GM19240 (cell line): ENCODE data around the gene SMPD2.

Experiments
- DNase-seq: peaks from one replicate; pipeline ENCODE4 v3.0.0; 2011; ENCODE audit warnings: low spot score; ENCODE audit not compliant: insufficient read length

The SMPD2 gene

DNA sequence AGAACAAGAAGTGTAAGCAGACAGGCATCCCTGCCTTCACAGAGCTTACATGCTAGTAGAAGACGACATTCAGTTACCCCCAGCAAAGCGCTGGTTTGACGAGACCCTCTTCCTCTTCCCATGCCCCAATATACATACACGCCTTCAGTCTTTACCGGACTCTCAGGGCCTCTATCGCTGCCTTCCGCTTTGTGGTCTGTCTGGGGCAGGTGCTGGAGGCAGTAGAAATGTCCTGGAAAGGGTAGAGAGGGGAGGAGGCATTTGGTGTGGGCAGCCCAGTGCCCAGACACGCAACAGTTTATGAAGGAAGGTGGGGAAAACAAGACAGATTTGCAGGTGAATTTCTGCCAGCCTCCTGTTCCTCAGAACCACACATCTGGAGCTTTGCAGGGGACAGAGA lies 6.0 kb downstream of the SMPD2 start:
- DNase-seq: no peak

DNA sequence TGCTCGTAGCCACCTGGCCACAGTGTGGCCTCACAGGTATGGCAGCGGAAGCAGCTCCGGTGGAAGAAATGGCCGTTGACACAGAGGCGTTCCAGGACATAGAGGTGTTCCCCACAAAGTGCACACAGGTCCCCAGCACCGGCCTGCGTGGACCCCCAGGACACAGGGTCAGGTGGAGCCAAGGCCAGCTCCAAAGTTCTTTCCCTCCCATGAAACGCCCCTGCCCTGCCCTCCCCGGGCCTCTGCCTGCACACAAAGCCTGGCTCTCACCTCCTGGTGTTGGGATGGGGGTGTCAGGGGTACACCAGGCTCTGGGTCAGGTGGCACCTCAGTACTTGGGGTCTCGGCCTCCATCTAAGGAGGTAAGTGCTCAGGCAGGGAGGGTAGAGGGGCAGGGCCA lies 6.6 kb downstream of the SMPD2 start:
- no peak for DNase-seq

DNA sequence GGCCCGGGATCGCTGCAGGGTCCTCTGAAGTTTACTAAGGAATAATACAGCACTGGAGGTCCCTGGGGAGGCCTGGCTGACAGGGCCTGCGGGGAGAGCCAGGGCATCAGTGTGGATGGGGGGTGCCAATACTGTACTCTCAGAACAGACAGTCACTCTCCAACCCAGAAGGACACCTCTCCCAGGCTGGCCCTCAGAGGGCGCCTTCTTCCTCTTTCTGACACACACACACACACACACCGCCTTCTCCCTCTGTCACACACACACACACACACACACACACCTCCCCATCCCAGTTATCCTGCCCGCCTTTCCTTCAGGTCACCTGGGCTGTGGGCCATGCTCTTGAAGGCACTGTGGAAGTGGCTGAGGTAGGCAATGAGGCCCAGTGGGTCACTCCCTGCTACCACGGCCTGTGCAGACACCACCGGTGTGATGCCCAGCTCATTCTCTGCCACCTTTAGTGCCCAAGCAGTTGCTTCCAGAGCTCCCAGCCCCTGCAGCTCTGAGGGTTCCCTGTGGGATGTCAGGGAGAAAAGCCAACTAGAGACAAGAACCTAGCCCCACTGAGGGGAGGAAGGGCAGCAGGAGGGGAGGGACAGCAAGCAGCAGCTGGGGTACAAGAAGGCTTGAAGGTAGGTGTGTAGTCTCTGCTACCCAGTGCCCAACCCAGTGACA lies 7.5 kb downstream of the SMPD2 start:
- no peak for DNase-seq

DNA sequence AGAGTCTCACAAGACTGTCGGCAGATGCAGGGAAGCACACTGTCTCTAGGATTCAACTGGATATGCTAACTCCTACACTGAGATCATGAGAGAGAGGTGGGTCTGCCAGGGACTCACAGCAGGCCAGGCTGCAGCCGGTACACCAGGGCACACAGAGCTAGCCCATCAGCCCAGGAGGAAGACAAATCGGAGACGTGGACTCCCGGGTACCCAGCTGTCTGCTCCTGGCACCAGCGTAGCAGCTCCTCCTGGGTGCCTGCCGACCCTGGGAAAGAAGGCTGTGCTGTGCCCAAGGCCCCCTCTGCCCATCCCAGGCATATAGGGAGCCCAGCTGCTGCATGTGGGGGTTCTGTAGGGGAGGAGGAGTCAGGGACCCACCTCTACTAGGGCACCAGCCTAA lies 8.1 kb downstream of the SMPD2 start:
- DNase-seq: no peak

DNA sequence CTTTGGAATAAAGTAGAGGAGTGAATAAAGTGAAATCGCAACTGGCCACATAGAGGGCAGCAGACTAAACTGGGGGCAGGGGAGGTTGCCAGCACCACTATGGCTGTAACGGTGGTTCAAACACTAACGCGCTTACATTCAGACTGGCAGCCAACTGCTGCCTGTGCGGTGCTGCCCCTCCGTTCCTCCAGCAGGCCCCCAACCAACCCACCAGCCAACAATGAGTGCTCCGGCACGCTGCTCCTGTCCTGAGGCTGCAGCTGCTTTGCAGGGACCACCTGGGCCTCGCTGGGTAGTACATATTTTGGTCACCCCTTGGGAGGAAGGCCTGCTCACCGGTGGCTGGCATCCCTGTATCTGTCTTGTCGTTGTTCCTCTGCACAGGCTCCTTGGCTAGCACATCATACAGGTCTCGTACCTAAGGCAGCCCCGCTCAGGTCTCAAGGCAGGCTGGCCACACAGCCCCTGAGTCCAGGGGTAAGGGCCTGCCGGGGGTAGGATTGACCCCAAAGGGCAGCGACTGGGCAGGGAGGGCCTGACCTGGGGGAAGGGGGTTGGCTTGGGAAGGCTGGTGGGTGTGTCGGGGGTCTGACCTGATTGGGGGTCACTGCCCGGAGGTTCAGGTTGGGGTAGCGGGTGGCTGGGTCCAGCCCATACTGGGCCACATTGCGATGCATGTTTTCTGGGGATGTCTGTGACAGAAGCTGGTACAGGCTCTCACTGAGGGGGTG lies 8.7 kb downstream of the SMPD2 start:
- no peak for DNase-seq

DNA sequence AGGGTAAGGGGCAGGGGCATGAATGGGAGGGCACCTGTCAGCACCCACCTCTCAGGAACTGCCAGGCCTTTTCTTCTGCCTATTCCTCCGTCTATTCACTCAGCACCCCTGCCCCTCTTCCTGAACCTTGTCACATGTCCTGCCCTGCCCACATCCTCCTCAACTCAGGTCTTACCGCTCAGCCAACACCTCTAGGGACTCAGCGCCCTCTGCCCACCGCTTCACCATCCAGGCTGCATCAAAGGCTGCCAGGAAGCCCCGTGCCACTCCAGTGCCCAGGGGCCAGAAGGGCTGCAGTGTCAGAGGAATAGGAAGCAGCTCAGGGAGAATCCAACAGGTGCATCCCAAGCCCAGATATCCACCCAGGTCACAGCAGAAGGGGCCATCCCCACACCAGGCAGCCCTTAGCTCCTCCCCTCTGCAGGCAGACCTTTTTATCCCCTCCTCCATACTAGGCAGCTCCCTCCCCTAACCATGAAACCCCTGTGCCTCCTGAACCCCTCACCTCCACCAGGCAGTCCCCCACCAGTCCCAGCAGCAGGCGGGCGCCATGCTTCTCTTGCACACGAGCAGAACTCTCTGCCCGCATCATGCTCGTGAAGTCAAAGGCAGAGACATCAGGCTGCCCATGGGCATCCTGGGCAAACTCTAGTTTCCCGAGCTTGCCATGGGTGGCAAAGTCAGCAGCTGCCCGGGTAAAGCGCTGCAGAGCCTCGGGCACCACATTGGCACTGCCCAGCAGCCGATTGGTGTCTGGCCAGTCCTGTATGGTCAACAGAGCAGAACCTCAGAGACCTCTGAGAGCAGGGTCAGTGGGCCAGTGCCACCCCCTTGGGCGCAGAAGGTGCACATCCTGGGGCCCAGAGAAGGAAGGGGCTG lies 9.5 kb downstream of the SMPD2 start:
- no peak for DNase-seq

DNA sequence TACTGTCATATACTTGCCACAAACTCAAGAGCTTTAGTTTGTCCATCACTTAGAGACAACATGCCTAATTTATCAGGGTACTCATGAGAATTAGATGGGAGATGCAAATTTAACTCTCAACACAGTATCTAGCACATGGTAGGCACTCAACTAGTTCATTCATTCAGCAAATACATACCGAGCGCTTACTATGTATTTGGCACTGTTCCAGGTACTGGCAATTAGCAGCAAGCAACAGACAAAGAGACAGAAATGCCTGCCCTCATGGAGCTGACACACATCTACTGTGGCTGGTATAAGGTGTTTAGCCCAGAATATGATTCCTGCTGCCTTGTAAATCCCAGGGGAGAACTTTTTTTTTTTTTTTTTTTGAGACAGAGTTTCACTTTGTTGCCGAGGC lies 10.3 kb downstream of the SMPD2 start:
- no peak for DNase-seq

DNA sequence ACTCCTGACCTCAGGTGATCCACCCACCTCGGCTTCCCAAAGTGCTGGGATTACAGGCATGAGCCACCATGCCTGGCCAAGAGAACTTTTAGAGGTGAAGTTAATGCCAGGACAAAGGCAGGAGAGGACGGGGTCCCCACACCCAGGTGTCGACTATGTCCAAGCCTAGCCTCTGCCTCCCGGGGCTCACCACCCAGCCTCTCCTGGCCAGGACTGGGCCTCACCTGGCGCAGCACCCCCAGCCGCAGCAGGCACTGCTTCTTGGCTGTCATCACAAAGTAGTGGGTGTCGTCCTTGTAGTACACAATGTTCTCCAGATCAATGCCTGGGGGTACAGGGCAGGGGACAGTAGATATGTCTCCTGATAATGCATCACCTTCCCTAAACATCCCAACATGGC lies 10.9 kb downstream of the SMPD2 start:
- no peak for DNase-seq

DNA sequence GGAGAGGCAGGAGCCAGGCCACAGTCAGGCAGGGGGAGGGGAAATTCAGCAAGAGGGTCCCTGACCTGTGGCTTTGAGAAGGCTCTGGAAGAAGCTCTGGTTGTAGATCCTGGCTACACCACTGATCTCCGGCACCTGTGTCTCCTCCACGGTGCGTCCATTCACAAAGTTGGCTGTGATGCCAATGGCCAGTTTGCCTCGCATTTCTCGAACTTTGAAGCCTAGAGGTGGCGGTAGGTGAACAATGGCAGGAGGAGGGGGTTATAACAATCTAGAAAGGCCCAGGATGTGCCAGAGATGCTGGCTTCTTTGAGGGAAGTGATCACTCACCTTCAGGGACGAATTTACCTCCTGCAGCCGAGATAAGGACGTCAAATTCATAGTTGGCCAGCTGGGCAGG lies 11.7 kb downstream of the SMPD2 start:
- no peak for DNase-seq

DNA sequence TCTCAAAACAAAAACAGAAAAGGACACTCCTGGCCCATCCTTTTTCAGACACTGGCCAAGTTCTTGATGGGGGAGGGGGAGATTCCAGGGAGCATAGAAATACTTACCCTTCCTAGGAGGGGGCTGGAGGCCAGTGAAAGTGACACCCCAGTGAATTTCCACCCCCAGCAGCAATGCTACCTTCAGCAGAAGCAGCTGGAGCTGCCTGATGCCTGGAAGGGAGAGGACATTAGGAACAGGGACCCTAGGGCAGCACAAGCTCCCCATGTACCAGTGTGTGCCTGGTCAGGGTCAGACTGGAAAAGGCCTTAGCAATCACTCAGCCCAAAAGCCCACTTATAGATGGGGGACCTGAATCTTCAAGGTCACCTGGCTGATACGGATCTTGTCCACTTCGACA lies 12.6 kb downstream of the SMPD2 start:
- no peak for DNase-seq

DNA sequence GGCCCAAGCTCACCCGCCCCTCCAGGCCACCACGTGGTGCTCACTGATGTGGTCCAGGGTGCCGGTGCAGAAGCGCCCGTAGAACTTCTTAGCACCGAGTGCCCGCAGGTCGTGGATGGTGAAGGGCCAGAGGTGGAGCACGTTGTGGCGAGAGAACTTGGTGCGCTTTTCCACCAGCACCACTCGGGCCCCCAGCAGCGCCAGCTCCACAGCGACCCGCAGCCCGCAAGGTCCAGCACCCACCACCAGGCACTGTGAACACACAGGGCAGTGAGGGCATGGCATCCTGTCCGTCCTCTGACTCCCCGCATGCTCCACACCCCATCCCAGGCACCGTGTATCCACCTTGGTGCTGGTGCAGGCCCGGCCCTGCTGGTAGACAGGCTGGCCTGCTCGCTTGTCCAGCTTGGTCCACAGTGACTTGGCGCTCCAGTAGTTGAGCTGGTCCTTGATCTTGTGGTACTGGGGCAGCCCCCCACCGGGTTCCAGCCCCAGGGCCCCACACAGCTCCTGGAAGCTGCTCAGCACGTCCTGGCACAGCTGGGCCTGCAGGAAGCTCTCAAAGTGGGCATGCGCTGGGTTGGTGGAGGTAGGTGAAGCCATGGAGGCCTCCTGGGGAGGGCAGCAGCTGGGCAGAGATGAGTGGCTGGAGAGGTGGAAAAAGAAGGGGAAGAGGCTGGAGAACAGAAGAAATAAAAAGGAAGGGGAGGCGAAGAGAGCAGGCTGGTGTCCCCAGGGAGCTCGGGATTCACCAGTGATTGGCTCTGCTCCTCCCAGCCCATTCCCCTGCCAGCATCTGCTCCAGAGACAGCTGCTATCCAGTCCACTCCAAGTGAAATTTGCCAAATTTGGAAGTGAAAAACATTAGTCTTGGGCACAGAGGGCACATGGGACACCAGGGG lies 13.3 kb downstream of the SMPD2 start:
- no peak for DNase-seq

DNA sequence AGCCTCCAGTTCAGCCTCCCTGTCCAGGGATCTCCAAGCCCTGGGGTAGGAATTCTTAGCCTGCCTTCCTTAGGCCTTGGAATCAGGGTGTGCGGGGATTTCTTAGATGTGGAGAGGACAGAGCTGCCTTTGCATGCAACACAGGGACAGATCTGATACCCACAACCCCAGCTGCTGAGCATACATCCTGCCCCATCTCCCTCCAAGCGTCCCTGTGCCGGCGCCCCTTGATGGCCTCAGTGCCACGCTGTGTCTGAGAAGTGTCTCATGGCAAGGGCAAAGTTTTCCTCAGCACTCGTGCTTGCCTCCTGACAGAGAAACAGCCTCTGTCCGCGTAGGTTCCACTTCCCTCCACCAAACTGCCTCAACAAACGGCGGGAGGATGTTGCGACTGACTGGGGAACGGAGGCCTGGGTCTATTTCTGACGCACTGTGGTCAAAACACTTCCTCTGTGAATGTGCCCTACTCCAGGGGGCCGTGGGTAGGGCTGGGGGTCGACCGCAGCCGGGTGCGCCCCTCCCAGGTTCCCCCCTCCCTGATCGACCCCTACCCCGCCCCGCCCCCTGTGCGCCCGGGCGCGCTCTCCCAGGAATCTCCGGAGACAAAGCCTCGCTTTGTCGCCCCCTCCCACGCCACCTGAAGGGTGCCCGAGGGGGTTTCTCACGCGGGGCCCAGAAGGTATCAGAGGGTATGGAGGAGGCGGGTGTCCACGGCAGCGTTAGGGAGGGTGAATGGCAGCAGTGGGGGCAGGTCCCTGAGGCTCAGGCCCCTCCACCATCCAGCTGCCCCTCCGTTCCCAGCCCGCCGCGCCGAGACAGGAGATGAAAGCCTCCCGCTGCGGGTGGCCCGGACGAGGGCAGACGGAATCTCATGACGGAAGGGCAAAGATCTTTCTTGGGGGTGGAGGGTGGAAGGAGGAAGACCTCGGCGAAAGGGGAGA lies 14.2 kb downstream of the SMPD2 start:
- no peak for DNase-seq

DNA sequence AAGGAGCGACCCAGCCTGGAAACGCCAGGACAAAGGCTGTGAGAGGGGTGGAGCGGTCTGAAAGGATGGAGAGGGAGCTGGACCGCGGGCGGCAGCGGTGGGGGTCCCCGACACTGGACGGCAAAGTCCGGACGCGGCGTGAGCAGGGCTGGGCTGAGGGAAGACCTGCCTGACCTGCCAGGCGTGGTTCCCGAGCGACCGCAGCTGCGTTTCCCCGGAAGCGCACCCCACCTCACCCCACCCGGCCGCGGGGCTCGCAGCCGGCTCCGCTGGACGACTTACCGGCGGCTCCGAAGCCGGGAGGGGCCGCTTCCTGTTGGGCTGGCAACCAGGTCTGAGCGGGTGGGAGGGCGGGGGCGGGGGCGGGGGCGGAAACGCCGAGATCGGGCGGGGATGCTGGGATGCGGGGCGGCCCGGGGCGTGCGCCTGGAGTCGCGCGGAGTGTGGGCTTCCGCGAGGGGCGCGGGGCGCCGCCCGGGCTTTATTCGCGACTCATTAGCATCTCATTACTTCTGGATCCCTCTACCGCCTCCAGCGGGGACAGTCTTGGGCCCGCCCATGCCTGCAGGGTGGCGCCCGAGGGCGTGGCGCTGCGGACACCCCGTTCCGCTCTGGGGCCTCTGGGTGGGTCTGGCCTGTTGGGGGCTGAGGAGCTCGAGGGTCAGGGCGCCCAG lies 15.1 kb downstream of the SMPD2 start, which contains the start of gene MICAL1:
MICAL1 (minus strand) TSS at position 336 of the 674 bp plus-strand sequence. CDS start 1,576 bp downstream, outside the sequence.
- peak; percentile 43 for DNase-seq

DNA sequence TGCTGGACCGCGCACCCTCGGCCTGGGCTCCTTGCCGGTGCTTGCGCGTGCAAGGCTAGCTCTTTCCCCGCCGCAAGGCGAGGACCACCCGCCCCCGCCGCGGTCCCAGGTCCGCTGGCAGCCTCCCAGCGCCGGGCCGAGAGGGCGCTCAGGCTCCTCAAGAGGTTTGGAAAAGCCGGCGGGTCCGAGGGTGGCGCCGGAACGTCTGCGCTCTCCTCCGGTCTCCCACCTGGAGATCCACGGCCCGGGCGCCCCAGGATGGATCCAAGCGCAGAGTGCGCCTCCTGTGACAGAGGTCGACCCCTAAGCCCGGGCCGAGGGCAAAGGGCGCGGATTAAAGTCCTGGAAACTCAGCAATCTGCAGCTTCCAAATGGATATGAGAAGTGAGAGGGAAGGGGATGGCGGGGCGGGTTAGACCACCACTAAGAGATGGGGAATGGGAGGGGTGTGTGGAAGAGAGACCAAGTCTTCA lies 15.6 kb downstream of the SMPD2 start:
- DNase-seq: no peak

DNA sequence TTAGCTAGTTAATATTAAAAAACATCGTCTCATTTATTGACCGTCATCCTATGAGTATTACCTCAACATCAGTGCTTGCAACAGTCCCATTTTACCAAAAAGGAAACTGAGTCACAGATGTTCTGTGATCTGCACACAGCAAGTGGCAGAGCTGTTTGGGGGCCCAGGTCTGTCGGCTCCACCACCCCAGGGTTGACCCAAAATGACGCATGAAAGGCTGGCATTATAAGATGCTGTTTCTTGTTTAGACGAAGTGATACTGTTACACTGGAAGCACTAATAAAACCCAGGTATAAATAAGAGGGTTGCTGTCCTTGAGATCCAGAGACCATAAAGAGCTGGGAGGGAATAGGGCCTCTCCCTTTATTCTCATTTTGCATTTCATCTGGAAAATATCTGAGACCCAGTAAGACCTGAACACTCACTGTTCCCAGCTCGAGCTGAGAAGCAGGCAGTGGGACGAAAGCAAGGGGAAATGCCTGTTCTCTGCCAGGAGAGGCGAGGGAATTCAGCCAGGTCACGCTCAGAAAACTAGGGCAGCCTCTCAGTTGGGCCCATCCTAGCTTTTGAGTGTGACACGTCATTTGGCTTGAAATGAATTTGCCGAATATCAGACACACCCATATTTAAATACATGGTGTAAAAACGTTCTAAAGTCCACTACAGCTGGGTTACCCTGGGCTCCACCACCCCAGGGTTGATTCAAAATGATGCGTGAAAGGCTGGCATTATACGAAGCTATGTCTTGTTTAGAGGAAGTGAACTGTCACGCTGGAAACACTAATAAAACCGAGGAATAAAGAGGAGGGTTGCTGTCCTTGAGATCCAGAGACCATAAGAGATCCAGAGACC lies 16.4 kb downstream of the SMPD2 start:
- DNase-seq: no peak

DNA sequence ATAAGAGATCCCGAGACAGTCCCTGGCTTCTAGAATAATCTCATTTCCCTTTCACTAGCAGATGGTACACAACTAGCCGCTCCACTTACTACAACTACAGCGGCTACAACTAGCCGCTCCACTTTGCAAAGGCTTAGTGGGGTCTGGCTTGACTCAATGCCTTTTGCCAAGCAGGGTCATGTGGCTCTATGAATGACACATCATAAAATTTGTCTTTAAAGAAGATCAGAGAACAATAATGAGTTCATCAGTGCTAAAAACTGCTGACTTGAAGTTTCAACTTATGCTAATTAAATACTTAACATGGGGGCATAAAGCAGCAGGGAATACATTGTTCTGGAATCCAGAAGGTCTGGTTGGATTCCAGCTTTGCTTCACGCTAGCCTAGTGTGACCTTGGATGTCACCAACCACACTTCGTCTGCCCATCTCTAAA lies 17.1 kb downstream of the SMPD2 start:
- no peak for DNase-seq

DNA sequence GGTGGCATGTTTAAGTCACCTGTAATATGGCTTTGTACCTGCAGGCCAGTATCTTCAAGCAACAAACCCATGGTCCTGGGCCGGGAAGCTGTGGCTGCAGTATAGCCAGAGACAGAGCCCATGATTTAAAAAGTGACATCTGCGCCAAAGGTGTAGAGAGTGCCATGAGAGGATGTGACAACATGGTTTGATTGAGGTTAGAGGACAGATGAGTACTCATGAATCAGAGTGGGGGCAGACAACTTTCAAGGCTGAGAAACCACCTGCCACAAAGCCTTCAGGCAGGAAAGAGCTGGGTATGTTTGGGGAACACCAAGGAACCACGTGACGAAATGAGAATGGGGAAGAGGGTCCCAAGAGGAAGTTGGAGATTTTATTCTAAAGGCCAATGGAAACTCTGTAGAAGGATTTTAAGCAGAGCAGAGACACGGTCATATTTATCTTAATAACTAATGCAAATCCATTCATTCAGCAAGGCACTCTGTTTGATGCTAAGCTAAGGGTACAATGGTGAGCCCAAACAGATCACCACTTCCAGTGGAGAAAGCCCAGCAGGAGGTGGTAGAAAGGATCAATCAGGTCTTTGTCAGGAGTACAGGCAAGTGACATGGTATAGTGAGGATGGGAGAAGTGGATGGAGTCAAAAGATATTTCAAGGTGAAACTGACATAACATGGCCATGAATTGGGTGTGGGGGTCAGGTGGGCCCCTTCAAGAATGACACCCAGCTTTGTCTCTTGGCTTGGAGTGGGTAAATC lies 18.4 kb downstream of the SMPD2 start:
- peak; percentile 40 for DNase-seq
